Measurements from ENCODE around the gene CTBP1.

- TF ChIP-seq CTCF (IDR thresholded peaks at IDR 0.05; ENCODE audit: low read depth, low read length) (no peak), EZH2phosphoT487 (IDR thresholded peaks at IDR 0.05; ENCODE audit: low read depth) (no peak)
Measured at GRCh38 chr4:1169171-1169671, 79.7 kb downstream of the CTBP1 start.
